ENCODE data around the gene IL27RA. TPM values are rescaled to one million over a fixed set of nuclear protein-coding genes. Genes with fewer than 3 reads are reported as not detected.

IL27RA gene
- total RNA-seq (10 to 100 TPM in 1 of 5 donors, 1 to 10 TPM in 2, not detected in 2; 2.3 to 11.1 (median 4.0) TPM), polyA plus RNA-seq (1 to 10 TPM; 1.1 to 2.6 (median 1.5) TPM)
- long read RNA-seq, donor 1, partial matches to known transcripts: 5 of 5 reads
- long read RNA-seq, donor 1, other reads (novel, unspliced or antisense): 0 of 5 reads
- long read RNA-seq, donor 2, partial matches to known transcripts: 0 of 1 reads
- long read RNA-seq, donor 2, other reads (novel, unspliced or antisense): 0 of 1 reads
- long read RNA-seq, donor 3: 0 reads
- long read RNA-seq, donor 4: 0 reads
- long read RNA-seq, donor 5, partial matches to known transcripts: 0 of 1 reads
- long read RNA-seq, donor 5, other reads (novel, unspliced or antisense): 0 of 1 reads
- long read RNA-seq, donor 6, partial matches to known transcripts: 9 of 13 reads
- long read RNA-seq, donor 6, other reads (novel, unspliced or antisense): 0 of 13 reads
- long read RNA-seq, donor 7, partial matches to known transcripts: 11 of 12 reads
- long read RNA-seq, donor 7, other reads (novel, unspliced or antisense): 0 of 12 reads
- long read RNA-seq, donor 8, partial matches to known transcripts: 6 of 6 reads
- long read RNA-seq, donor 8, other reads (novel, unspliced or antisense): 0 of 6 reads
- long read RNA-seq, donor 9, partial matches to known transcripts: 8 of 8 reads
- long read RNA-seq, donor 9, other reads (novel, unspliced or antisense): 0 of 8 reads
- long read RNA-seq, donor 10: 0 reads

DNA sequence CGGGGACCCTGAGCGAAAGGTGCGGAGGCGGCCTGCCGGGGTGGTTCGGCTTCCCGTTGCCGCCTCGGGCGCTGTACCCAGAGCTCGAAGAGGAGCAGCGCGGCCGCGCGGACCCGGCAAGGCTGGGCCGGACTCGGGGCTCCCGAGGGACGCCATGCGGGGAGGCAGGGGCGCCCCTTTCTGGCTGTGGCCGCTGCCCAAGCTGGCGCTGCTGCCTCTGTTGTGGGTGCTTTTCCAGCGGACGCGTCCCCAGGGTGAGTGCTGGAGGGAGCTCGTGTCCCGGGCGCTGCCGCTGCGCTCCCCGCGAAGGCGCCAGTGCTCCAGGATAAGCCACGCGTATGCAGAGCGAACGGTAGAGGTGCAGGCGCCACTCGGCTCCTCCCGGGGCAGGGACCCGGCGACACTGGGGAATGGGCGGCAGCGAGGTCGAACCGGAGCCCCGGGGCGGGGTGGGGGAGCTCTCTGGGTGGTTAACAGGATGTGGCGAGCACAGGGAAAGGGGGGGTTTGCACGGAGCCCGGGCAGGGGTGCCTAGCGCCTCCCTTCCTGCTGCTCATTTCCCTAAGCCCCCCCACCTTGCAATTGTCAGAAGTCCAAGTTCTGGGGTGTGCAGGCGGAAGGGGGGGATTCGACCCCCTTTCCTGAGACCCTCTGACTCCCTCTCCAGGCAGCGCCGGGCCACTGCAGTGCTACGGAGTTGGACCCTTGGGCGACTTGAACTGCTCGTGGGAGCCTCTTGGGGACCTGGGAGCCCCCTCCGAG, at the start of gene IL27RA:
Gene IL27RA (plus strand): TSS at position 44 of the 762 bp plus-strand sequence. CDS start 111 bp downstream, at position 155.
- Histone ChIP-seq H3K9me3 (no peaks in the 10 kb centered on the region), H3K27ac (peak within 1 kb of the TSS; percentile 75 to 86 (median 78)), H3K36me3 (no peaks in the 10 kb centered on the region), H3K4me1 (peaks cover 14 to 16% (median 15%) of the 10 kb centered on the region in 4 donors), H3K27me3 (peaks cover 0 to 49% (median 9%) of the 10 kb centered on the region in 3 donors), H3K4me3 (peak within 1 kb of the TSS; percentile 57 to 75 (median 63))
- peak; percentile 64 to 89 for DNase-seq
- TF ChIP-seq POLR2A (IDR thresholded peaks at IDR 0.05): no peak
- TF ChIP-seq POLR2AphosphoS5 (IDR thresholded peaks at IDR 0.05): peak in 2 of 3 donors; percentile 10 to 24
- TF ChIP-seq EP300 (IDR thresholded peaks at IDR 0.05): no peak
- TF ChIP-seq CTCF (IDR thresholded peaks at IDR 0.05): peak in 5 of 7 experiments; percentile 20 to 55 (median 50)
- intact Hi-C loops (cut with DNase I; ENCODE audit: low total_unique reads): no loop called here
- WGBS, 5 donors: 0 to 1% (median 0%) methylated on average over 28 to 63 of the region's 63 CpGs

DNA sequence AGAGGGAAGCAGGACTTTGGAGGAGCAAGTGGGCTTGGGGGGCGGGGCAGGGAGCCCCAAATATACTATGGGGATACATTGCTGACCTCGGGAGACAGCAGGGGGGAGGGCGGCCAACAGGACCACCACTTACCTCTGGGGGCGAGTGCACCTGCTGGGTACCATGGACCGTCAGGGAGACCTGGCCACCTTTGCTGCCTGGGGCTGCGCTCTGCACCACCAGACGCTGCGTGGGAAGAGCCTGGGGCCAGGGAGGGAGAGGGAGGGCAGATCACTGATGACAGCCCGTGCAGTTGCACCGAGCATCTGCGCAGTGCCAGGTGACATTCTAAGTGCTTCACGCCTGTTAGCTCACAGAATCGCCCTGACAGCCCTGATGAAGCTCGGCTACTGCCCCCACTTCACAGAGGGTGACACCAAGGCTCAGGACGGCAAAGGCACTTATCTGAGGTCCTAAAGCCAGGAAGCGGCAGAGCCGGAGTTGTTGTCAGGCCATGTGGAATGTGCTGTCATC, 49.5 kb upstream of the IL27RA start:
- WGBS, 5 donors: 94 to 96% (median 94%) methylated on average over 10 to 17 of the region's 17 CpGs
- intact Hi-C loops (cut with DNase I; ENCODE audit: low total_unique reads): no loop called here
- DNase-seq: peak in 1 of 2 donors; percentile 57
- no peak overlapping the region for H3K27ac ChIP-seq
- peaks cover 28 to 43% (median 30%) of the 10 kb centered on the region in 4 donors for H3K4me1 ChIP-seq
- no peak overlapping the region for H3K4me3 ChIP-seq
- H3K9me3 ChIP-seq: no peaks in the 10 kb centered on the region
- TF ChIP-seq EP300 (IDR thresholded peaks at IDR 0.05) (no peak), POLR2AphosphoS5 (IDR thresholded peaks at IDR 0.05) (no peak), POLR2A (IDR thresholded peaks at IDR 0.05) (no peak), CTCF (IDR thresholded peaks at IDR 0.05) (no peak)
- H3K27me3 ChIP-seq: no peaks in the 10 kb centered on the region
- peaks cover 4 to 48% (median 34%) of the 10 kb centered on the region in 4 donors for H3K36me3 ChIP-seq

GRCh38 chr19:13982773-13983172, 48.8 kb upstream of the IL27RA start:
- H3K27me3 ChIP-seq: no peaks in the 10 kb centered on the region

More at GRCh38 chr19:13982773-13983172, 48.8 kb upstream of the IL27RA start:
- 97 to 99% (median 98%) methylated on average over 5 to 9 of the region's 9 CpGs for WGBS, 5 donors
- no peak for DNase-seq
- Histone ChIP-seq H3K4me1 (peaks cover 35 to 50% (median 36%) of the 10 kb centered on the region in 4 donors), H3K27ac (peak overlapping the region in 1 of 5 donors; percentile 10), H3K4me3 (no peak overlapping the region), H3K9me3 (no peaks in the 10 kb centered on the region), H3K36me3 (peaks cover 4 to 46% (median 36%) of the 10 kb centered on the region in 4 donors)
- no peak for TF ChIP-seq CTCF (IDR thresholded peaks at IDR 0.05)
- intact Hi-C loops (cut with DNase I; ENCODE audit: low total_unique reads): no loop called here

Measured in stomach (tissue), 19 donors.